MM.1S (cell line): ENCODE data around the gene MAP3K13.

ENCODE experiments used
- CTCF ChIP-seq: fragments of 300-600 bp; sonication (generic); IDR thresholded peaks from 2 replicates; pipeline ENCODE4 v1.5.1; 2016; ENCODE audit warnings: antibody characterized with exemption, low read length, mixed read lengths
- EZH2 ChIP-seq: fragments of 300-600 bp; sonication (generic); optimal IDR thresholded peaks from 2 replicates; pipeline ENCODE3; 2017; ENCODE audit warnings: low read depth, mild to moderate bottlenecking, antibody characterized with exemption, low read length, mixed read lengths

GRCh38 chr3:185365291-185366073, 2.5 kb downstream of the MAP3K13 start:
- no peak for TF ChIP-seq CTCF
- no peak for TF ChIP-seq EZH2
